Neural cell (in vitro differentiated cells): ENCODE measurements around the gene RMP24.

Experiments used
- H2AFZ ChIP-seq: fragments of 200-600, 300-800 bp; sonication (generic), shearing (Covaris generic); 2 replicates; pipeline ENCODE4 v1.6.0; 2014; ENCODE audit warnings: low read depth, mild to moderate bottlenecking, antibody characterized with exemption, low read length, moderate library complexity
- H3F3A ChIP-seq: fragments of 200-600 bp; shearing (Covaris generic); 2 replicates; pipeline ENCODE4 v1.6.1; 2016; ENCODE audit warnings: mild to moderate bottlenecking, moderate library complexity, mixed read lengths, antibody characterized with exemption, low read length; ENCODE audit not compliant: insufficient read depth, poor library complexity, severe bottlenecking
- H3K27ac ChIP-seq: fragments of 200-600, 300-800 bp; sonication (generic), shearing (Covaris generic); 2 replicates; pipeline ENCODE4 v1.5.1; 2014; ENCODE audit warnings: mild to moderate bottlenecking, low read length, moderate library complexity
- H3K27me3 ChIP-seq: fragments of 300-800, 200-600 bp; sonication (generic), shearing (Covaris generic); 2 replicates; pipeline ENCODE4 v1.6.0; 2014; ENCODE audit warnings: mild to moderate bottlenecking, low read depth, low read length, moderate library complexity; ENCODE audit not compliant: insufficient read depth
- H3K36me3 ChIP-seq: fragments of 300-800, 200-600 bp; sonication (generic), shearing (Covaris generic); 2 replicates; pipeline ENCODE4 v1.5.1; 2014; ENCODE audit warnings: mild to moderate bottlenecking, antibody characterized with exemption, low read length, moderate library complexity; ENCODE audit not compliant: insufficient read depth
- H3K4me2 ChIP-seq: fragments of 300-800, 200-600 bp; sonication (generic), shearing (Covaris generic); 2 replicates; pipeline ENCODE4 v1.6.0; 2014; ENCODE audit warnings: mild to moderate bottlenecking, low read length
- H3K4me3 ChIP-seq: fragments of 300-800, 200-600 bp; sonication (generic), shearing (Covaris generic); 2 replicates; pipeline ENCODE4 v1.5.1; 2014; ENCODE audit warnings: mild to moderate bottlenecking, low read length, moderate library complexity
- H3K79me2 ChIP-seq: fragments of 200-600 bp; shearing (Covaris generic); replicated peaks from 2 replicates; pipeline ENCODE4 v1.6.0; 2014; ENCODE audit warnings: mild to moderate bottlenecking, low read length, moderate library complexity; ENCODE audit not compliant: insufficient read depth
- H3K9ac ChIP-seq: fragments of 300-800, 200-600 bp; sonication (generic), shearing (Covaris generic); 2 replicates; pipeline ENCODE4 v1.6.1; 2016; ENCODE audit warnings: mild to moderate bottlenecking, low read length, mixed read lengths
- H3K9me2 ChIP-seq: fragments of 200-600 bp; shearing (Covaris generic); 2 replicates; pipeline ENCODE4 v1.6.1; 2016; ENCODE audit warnings: mild to moderate bottlenecking, low read length, mixed read lengths; ENCODE audit not compliant: insufficient read depth
- H3K9me3 ChIP-seq: fragments of 200-600, 300-800 bp; sonication (generic), shearing (Covaris generic); 2 replicates; pipeline ENCODE4 v1.6.1; 2016; ENCODE audit warnings: mild to moderate bottlenecking, mixed run types, low read length, moderate library complexity, mixed read lengths
- H4K20me1 ChIP-seq: fragments of 200-600 bp; shearing (Covaris generic); 2 replicates; pipeline ENCODE4 v1.6.1; 2016; ENCODE audit warnings: mild to moderate bottlenecking, mixed run types; ENCODE audit not compliant: insufficient read depth
- EP300 ChIP-seq: fragments of 450-650 bp; conservative IDR thresholded peaks from 2 replicates; pipeline ENCODE4 v1.6.1; 2014; ENCODE audit warnings: antibody characterized with exemption, mild to moderate bottlenecking, moderate library complexity; ENCODE audit not compliant: poor library complexity, severe bottlenecking
- EZH2 ChIP-seq: fragments of 200-600, 300-800 bp; shearing (Covaris generic), sonication (generic); IDR thresholded peaks from 2 replicates; pipeline ENCODE4 v1.6.1; 2014; ENCODE audit warnings: antibody characterized with exemption, low read length, borderline replicate concordance, mild to moderate bottlenecking; ENCODE audit not compliant: insufficient read depth, poor library complexity, severe bottlenecking
- MXI1 ChIP-seq: fragments of 450-650 bp; conservative IDR thresholded peaks from 2 replicates; pipeline ENCODE4 v1.6.1; 2014; ENCODE audit warnings: antibody characterized with exemption, mild to moderate bottlenecking; ENCODE audit not compliant: poor library complexity, severe bottlenecking
- POLR2AphosphoS5 ChIP-seq: IDR thresholded peaks from 2 replicates; pipeline ENCODE4 v1.6.1; 2012
- RAD21 ChIP-seq: fragments of 450-650 bp; conservative IDR thresholded peaks from 2 replicates; pipeline ENCODE4 v1.6.1; 2014; ENCODE audit warnings: antibody characterized with exemption, mild to moderate bottlenecking, moderate library complexity
- SMC3 ChIP-seq: fragments of 450-650 bp; conservative IDR thresholded peaks from 2 replicates; pipeline ENCODE4 v1.6.1; 2014; ENCODE audit warnings: antibody characterized with exemption, mild to moderate bottlenecking, moderate library complexity; ENCODE audit not compliant: poor library complexity
- TAF1 ChIP-seq: IDR thresholded peaks from 2 replicates; pipeline ENCODE4 v1.6.1; 2012; ENCODE audit warnings: low read depth
- TF ChIP-seq, protein P1 (sequence below): fragments of 450-650 bp; IDR thresholded peaks from 2 replicates; pipeline ENCODE4 v1.5.1; 2014; ENCODE audit warnings: antibody characterized with exemption, mild to moderate bottlenecking, moderate library complexity; ENCODE audit not compliant: poor library complexity, severe bottlenecking
- TF ChIP-seq, protein P2 (sequence below): IDR thresholded peaks from 2 replicates; pipeline ENCODE4 v1.6.1; 2012; ENCODE audit warnings: borderline replicate concordance

Gene RMP24

DNA sequence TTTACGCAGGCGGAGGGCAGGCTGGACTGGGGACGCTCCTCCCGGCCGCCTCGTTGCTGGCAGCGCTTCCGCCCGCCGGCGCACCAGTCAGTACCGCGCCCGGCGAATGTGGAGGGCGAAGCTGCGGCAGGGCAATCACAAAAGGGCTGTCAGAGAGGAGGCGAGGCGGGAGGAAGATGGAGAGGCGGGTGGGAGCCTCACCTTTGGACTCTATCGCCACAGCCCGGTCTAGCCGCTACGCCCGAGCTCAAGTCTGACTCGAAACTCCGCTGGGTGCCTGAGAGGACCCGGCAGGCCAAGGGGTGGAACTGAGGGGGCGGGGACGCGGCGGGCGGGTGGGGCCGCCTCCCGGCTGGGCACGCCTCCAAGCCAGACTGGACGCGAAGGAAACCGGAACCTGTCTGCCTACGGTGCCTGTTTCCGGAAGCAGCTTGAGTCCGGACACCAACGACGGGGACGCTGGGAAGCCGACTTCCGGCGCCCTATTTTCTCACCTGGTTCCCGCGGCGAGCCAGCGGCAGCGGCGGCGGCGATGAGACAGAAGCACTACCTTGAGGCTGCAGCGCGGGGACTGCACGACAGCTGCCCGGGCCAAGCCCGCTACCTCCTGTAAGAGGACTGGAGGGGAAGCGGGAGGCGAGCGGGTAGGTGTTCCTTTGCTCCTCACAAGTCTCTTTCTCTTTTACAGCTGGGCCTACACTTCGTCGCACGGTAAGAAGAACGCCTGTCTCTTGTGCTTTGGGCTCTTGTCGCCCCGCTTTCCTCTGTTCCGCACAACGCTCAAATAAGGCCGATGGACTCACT, at the start of gene RMP24:
Gene RMP24, plus strand, starts transcription at position 483 of the 804 bp plus-strand sequence.
- no peaks in the 10 kb centered on the region for H3F3A ChIP-seq
- H4K20me1 ChIP-seq = no peaks in the 10 kb centered on the region
- no peaks in the 10 kb centered on the region for H3K9me2 ChIP-seq
- H3K36me3 ChIP-seq = peaks cover 8% of the 10 kb centered on the region
- TF ChIP-seq POLR2AphosphoS5 = peak; percentile 83
- TF ChIP-seq, protein P1, sequence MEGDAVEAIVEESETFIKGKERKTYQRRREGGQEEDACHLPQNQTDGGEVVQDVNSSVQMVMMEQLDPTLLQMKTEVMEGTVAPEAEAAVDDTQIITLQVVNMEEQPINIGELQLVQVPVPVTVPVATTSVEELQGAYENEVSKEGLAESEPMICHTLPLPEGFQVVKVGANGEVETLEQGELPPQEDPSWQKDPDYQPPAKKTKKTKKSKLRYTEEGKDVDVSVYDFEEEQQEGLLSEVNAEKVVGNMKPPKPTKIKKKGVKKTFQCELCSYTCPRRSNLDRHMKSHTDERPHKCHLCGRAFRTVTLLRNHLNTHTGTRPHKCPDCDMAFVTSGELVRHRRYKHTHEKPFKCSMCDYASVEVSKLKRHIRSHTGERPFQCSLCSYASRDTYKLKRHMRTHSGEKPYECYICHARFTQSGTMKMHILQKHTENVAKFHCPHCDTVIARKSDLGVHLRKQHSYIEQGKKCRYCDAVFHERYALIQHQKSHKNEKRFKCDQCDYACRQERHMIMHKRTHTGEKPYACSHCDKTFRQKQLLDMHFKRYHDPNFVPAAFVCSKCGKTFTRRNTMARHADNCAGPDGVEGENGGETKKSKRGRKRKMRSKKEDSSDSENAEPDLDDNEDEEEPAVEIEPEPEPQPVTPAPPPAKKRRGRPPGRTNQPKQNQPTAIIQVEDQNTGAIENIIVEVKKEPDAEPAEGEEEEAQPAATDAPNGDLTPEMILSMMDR = no peak
- TF ChIP-seq, protein P2, sequence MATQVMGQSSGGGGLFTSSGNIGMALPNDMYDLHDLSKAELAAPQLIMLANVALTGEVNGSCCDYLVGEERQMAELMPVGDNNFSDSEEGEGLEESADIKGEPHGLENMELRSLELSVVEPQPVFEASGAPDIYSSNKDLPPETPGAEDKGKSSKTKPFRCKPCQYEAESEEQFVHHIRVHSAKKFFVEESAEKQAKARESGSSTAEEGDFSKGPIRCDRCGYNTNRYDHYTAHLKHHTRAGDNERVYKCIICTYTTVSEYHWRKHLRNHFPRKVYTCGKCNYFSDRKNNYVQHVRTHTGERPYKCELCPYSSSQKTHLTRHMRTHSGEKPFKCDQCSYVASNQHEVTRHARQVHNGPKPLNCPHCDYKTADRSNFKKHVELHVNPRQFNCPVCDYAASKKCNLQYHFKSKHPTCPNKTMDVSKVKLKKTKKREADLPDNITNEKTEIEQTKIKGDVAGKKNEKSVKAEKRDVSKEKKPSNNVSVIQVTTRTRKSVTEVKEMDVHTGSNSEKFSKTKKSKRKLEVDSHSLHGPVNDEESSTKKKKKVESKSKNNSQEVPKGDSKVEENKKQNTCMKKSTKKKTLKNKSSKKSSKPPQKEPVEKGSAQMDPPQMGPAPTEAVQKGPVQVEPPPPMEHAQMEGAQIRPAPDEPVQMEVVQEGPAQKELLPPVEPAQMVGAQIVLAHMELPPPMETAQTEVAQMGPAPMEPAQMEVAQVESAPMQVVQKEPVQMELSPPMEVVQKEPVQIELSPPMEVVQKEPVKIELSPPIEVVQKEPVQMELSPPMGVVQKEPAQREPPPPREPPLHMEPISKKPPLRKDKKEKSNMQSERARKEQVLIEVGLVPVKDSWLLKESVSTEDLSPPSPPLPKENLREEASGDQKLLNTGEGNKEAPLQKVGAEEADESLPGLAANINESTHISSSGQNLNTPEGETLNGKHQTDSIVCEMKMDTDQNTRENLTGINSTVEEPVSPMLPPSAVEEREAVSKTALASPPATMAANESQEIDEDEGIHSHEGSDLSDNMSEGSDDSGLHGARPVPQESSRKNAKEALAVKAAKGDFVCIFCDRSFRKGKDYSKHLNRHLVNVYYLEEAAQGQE = no peak
- TF ChIP-seq MXI1 = peak; percentile 86
- peak; percentile 92 for TF ChIP-seq TAF1
- peak; percentile 49 for TF ChIP-seq EP300
- no peak for TF ChIP-seq EZH2
- TF ChIP-seq RAD21 = peak; percentile 50
- TF ChIP-seq SMC3 = peak; percentile 53
- H3K4me3 ChIP-seq = peak within 1 kb of the TSS; percentile 78
- peak within 1 kb of the TSS; percentile 95 for H2AFZ ChIP-seq
- no peaks in the 10 kb centered on the region for H3K9me3 ChIP-seq
- H3K79me2 ChIP-seq = peaks cover 21% of the 10 kb centered on the region
- peak within 1 kb of the TSS; percentile 93 for H3K27ac ChIP-seq
- H3K4me2 ChIP-seq = peak within 1 kb of the TSS; percentile 97
- no peaks in the 10 kb centered on the region for H3K27me3 ChIP-seq
- H3K9ac ChIP-seq = peak within 1 kb of the TSS; percentile 78

DNA sequence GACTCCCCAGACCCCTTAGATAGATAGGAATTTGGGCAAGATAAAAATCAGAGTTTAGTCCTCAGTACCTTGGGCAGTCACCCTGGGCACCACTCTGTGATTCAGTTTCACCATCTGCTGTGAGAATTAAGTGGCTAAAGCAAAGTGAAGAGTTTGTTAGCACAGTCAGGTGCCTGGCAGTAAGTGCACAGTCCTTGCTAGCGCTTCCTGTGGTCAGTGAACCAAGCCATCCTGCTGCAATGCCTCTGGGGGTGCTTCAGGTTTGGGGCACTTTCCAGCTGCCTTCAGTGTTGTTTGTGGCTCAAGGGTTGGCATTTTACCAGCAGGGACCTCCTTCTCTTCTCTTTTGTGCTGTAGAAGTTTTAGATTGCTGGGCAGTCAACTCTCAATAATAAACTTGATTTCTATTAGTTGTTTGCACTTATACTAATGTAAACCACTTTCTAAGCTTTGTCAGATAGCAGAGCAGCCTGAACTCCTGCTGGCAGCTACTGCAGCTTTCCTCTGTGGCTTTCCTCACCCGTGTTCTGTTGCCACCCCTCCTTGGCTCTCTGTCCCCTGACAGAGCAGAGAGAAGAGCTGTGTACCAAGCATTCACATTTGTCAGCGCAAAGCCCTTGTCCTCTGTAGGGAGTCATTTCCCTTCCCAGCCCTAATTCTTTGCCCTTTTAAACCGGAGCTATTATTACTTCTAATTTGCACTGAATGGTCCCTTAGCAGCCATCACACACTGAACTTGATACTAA, 48.4 kb upstream of the RMP24 start:
- Histone ChIP-seq H2AFZ (no peak overlapping the region), H3K9me2 (no peaks in the 10 kb centered on the region), H3K9me3 (no peaks in the 10 kb centered on the region), H3F3A (no peaks in the 10 kb centered on the region), H3K27me3 (no peaks in the 10 kb centered on the region), H3K36me3 (no peaks in the 10 kb centered on the region), H3K79me2 (no peaks in the 10 kb centered on the region), H3K9ac (no peak overlapping the region), H3K27ac (no peak overlapping the region), H4K20me1 (no peaks in the 10 kb centered on the region), H3K4me2 (no peak overlapping the region), H3K4me3 (no peak overlapping the region)
- TF ChIP-seq, protein P2 = no peak
- TF ChIP-seq EZH2 (no peak), RAD21 (no peak), SMC3 (no peak), MXI1 (no peak), TAF1 (no peak), EP300 (no peak), POLR2AphosphoS5 (no peak)
- TF ChIP-seq, protein P1 = no peak
